K562 (cell line): ENCODE results near the gene PCDH19.

ENCODE experiments used
- CC2D1A ChIP-seq: fragments of 450-650 bp; IDR thresholded peaks from 2 replicates; pipeline ENCODE4 v1.6.1; 2017; ENCODE audit warnings: mild to moderate bottlenecking
- CREB1 ChIP-seq, 2 experiments: sonication (generic) in 1 of 2; formaldehyde crosslinking in 1 of 2; IDR thresholded peaks; 2 replicates each; pipeline versions ENCODE4 v1.6.1 to v1.8.0; 2012 to 2022; ENCODE audit warnings: inconsistent platforms in 1 of 2, mild to moderate bottlenecking in 1 of 2, missing genetic modification reagents in 1 of 2, moderate library complexity in 1 of 2
- POLR2A ChIP-seq: fragments of 450-650 bp; conservative IDR thresholded peaks from 2 replicates; pipeline ENCODE4 v1.6.1; 2016

- TF ChIP-seq POLR2A = no peak
- no peak for TF ChIP-seq CREB1 (IDR thresholded peaks at IDR 0.05)
- TF ChIP-seq CREB1 (CRISPR knock-in tag; IDR thresholded peaks at IDR 0.05) = no peak
- TF ChIP-seq CC2D1A = no peak
Observed at GRCh38 chrX:100316987-100317386, 93.1 kb downstream of the PCDH19 start.
